Tibial nerve (tissue), 3 donors: ENCODE results near the gene OPCML.

Experiments used
- CTCF ChIP-seq, 5 experiments: fragments of 200-600 bp in 3 of 5; fragments of 450-650 bp in 2 of 5; sonication (generic) in 3 of 5; IDR thresholded peaks; one replicate each; pipeline ENCODE4 v1.5.1; 2016 to 2019; ENCODE audit warnings: antibody characterized with exemption in 5 of 5, mild to moderate bottlenecking in 3 of 5, moderate library complexity in 2 of 5
- POLR2A ChIP-seq, 2 donors: fragments of 450-650 bp; IDR thresholded peaks; one replicate each; pipeline ENCODE4 v1.6.1; 2017; ENCODE audit warnings: antibody characterized with exemption in 2 of 2, mild to moderate bottlenecking in 2 of 2, moderate library complexity in 2 of 2

- TF ChIP-seq CTCF (IDR thresholded peaks at IDR 0.05) = no peak
- no peak for TF ChIP-seq POLR2A (IDR thresholded peaks at IDR 0.05)
Measured at GRCh38 chr11:133007027-133007584, 525.2 kb downstream of the OPCML start.
